Measurements from ENCODE around the gene UBIAD1.
"Not testable (repeated sequence)": the region's sequence is repeated elsewhere in the genome, so short reads cannot be mapped to it uniquely, and the experiment has no call there.

The UBIAD1 gene

DNA sequence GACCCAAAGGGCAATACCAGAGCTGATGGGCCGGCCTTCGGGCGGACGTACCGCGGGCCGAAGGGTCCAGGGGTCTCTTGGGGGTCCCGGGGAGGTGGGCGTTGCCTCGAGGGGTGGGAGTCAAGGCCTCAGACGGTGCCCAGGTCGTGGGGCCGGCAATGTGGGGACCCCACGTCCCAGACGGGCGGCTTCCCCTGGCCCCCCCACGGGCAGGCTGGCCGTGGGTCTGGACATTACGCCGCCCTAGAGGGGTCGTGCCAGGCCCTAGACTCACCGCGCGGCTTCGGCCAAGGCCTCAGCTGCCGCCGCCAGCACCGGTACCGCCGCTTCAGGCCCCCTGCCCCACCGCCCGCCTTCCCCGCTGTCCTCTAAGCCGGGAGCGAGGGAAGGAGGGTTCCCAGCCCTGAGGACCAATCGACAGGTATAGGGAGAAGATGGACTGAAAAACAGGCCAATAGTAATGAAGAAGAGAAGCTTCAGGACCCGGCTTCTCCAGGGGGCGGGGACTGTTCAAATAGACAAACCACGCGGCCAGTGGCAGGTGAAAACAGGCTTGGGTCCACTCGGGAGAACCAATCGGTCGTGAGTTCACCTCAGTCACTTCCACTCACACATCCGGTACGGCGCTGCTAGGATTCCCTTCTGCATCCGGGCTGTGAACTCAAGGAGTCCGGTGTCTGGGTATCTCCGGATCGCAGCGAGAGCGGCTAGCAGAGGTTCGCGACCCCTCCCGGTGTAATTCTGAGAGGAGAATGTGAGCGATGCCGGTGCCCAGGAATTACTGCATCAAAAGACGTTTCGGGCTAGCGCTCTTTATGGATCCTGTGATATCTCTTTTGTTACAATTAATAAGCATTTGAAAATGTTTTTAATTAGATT, 10.6 kb upstream of the UBIAD1 start, which contains the start of gene MTOR:
Gene MTOR, minus strand, starts transcription at position 381 of the 879 bp plus-strand sequence. CDS start 3,142 bp downstream, outside the sequence.
- DNase-seq (ENCODE audit: low spot score in 2 of 2), result peak; percentile 99 to 100
- Histone ChIP-seq H3K9me3 (no peaks in the 10 kb centered on the region), H3K27me3 (ENCODE audit: low read depth) (no peaks in the 10 kb centered on the region), H3K4me3 (peak within 1 kb of the TSS; percentile 94), H3K36me3 (replicated peaks) (peaks cover 21% of the 10 kb centered on the region), H3K4me1 (peaks cover 4% of the 10 kb centered on the region)
- in situ Hi-C loops (cut with MboI; ENCODE audit: low sequenced_read_pairs), result no loop called here

DNA sequence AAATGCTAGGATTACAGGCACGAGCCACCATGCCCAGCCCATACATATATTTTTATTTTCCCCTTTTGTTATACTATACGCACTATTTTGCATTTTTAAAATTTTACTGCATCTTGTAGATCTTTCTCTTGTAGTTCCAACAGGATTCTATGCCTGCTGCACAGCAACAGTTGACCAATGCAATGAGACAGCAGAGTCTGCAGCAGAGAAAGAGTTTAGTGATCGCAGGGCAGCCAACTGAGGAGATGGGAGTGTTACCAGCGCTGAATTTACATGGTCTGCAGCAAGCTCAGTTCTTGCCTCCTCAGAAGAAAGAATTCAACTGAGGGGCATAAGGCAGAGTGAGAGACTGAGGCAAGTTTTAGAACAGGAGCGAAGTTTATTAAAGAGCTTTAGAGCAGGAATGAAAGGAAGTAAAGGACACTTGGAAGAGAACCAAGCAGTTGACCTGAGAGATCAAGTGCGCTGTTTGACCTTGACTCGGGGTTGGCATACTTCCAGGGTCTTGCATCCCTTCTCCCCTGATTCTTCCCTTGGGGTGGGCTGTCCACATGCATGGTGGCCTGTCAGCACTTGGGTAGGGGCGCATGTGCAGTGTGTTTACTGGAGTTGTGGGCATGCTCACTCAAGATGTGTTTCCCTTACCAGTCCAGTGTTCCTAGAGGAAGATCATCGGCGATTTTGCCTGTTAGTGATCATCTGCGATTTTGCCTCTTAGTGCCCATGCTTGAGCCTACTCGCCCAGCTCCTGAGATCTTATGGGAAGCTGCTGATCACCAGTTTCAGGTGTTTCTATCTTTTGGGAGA, 6.5 kb upstream of the UBIAD1 start:
- DNase-seq (ENCODE audit: low spot score in 2 of 2), result no peak
- in situ Hi-C loops (cut with MboI; ENCODE audit: low sequenced_read_pairs), result no loop called here
- peaks cover 2% of the 10 kb centered on the region for H3K4me1 ChIP-seq
- H3K4me3 ChIP-seq, result no peak overlapping the region
- no peaks in the 10 kb centered on the region for H3K9me3 ChIP-seq
- H3K36me3 ChIP-seq (replicated peaks), result no peaks in the 10 kb centered on the region
- no peaks in the 10 kb centered on the region for H3K27me3 ChIP-seq (ENCODE audit: low read depth)

DNA sequence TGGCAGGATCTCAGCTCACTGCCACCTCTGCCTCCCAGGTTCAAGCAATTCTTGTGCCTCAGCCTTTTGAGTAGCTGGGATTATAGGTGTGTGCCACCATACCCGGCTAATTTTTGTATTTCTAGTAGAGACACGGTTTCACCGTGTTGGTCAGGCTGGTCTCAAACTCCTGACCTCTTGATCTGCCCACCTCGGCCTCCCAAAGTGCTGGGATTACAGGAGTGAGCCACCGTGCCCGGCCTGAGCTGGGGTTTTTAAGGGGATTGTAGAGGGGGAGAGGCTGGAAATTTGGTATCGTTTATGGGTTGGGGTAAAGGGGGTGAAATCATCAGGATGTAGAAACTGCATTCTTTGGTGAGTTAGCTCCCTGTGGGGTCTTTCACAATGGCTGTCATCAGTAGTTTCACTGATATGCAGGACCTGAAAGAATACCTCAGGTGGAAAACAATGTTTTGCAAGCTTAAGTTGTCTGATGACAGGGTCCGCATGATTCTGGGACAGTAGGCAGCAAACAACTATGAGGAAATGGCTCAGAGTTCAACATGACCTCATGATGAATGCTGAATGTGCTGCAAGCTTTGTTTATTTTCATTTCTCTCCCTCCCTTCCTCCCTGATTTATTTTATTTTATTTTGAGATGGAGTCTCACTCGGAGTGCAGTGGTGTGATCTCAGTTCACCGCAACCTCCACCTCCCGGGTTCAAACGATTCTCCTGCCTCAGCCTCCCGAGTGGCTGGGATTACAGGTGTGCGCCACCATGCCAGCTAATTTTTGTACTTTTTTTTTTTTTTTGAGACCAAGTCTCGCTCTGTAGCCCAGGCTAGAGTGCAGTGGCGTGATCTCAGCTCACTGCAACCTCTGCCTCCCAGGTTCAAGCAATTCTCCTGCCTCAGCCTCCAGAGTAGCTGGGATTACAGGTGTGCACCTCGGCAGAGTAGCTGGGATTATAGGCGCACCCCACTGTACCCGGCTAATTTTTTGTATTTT, 5.4 kb upstream of the UBIAD1 start:
- H3K4me1 ChIP-seq; in situ Hi-C loops (cut with MboI; ENCODE audit: low sequenced_read_pairs); H3K9me3 ChIP-seq; DNase-seq (ENCODE audit: low spot score in 2 of 2); H3K4me3 ChIP-seq; H3K36me3 ChIP-seq (replicated peaks); H3K27me3 ChIP-seq (ENCODE audit: low read depth): not testable (repeated sequence)

DNA sequence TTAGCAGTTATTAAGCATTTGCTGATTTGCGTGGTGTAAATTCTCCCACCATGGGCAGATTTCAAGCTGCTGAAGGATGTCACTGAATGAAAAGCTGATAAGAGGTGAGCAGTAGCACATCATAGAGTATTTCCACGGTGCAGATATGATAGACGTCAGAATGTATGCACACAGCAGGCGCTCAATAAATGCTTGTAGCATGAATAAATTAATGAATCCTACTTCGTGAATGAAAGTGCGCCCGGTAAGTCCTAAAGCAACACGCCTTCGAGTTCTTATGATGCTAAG, 510 bp upstream of the UBIAD1 start:
- in situ Hi-C loops (cut with MboI; ENCODE audit: low sequenced_read_pairs), result no loop called here
- Histone ChIP-seq H3K9me3 (no peaks in the 10 kb centered on the region), H3K27me3 (ENCODE audit: low read depth) (no peaks in the 10 kb centered on the region), H3K4me1 (peaks cover 10% of the 10 kb centered on the region), H3K4me3 (no peak overlapping the region), H3K36me3 (replicated peaks) (peaks cover 10% of the 10 kb centered on the region)
- DNase-seq (ENCODE audit: low spot score in 2 of 2), result no peak

DNA sequence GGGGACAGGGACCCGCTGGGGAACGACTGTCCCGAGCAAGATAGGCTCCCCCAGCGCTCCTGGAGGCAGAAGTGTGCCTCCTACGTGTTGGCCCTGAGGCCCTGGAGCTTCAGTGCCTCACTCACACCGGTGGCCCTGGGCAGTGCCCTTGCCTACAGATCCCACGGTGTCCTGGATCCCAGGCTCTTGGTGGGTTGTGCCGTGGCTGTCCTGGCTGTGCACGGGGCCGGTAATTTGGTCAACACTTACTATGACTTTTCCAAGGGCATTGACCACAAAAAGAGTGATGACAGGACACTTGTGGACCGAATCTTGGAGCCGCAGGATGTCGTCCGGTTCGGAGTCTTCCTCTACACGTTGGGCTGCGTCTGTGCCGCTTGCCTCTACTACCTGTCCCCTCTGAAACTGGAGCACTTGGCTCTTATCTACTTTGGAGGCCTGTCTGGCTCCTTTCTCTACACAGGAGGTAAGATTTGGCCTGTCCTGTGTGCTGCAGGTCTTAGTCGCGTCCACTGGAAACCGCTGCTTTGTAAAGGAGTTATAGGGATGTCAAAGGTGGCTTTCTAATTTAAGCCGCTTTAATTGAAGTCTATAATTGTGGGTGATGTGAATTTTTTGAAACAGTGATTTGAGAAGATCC, 717 bp downstream of the UBIAD1 start:
- peak in 1 of 2 experiments; percentile 14 for DNase-seq (ENCODE audit: low spot score in 2 of 2)
- Histone ChIP-seq H3K9me3 (no peaks in the 10 kb centered on the region), H3K36me3 (replicated peaks) (peaks cover 23% of the 10 kb centered on the region), H3K27me3 (ENCODE audit: low read depth) (no peaks in the 10 kb centered on the region), H3K4me1 (peaks cover 10% of the 10 kb centered on the region), H3K4me3 (peak overlapping the region; percentile 97)
- in situ Hi-C loops (cut with MboI; ENCODE audit: low sequenced_read_pairs), result no loop called here

DNA sequence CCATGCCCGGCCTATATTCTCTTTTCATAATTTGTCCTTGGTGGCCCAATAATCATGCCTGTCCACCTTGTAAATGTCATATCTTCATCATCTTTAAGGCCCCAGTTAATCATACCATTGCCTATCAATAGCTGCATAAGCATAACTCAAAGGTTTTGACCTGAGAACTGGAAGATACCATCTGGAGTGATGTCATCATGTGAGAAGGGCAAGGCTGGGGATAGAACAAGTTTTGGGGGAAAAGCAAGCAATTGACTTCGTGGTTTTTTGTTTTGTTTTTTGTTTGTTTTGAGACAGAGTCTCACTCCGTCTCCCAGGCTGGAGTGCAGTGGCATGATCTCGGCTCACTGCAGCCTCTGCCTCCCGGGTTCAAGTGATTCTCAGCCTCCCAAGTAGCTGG, 6.2 kb downstream of the UBIAD1 start:
- no peaks in the 10 kb centered on the region for H3K9me3 ChIP-seq
- in situ Hi-C loops (cut with MboI; ENCODE audit: low sequenced_read_pairs), result no loop called here
- no peak for DNase-seq (ENCODE audit: low spot score in 2 of 2)
- H3K36me3 ChIP-seq (replicated peaks), result peaks cover 33% of the 10 kb centered on the region
- H3K27me3 ChIP-seq (ENCODE audit: low read depth), result no peaks in the 10 kb centered on the region
- peaks cover 10% of the 10 kb centered on the region for H3K4me1 ChIP-seq
- no peak overlapping the region for H3K4me3 ChIP-seq

DNA sequence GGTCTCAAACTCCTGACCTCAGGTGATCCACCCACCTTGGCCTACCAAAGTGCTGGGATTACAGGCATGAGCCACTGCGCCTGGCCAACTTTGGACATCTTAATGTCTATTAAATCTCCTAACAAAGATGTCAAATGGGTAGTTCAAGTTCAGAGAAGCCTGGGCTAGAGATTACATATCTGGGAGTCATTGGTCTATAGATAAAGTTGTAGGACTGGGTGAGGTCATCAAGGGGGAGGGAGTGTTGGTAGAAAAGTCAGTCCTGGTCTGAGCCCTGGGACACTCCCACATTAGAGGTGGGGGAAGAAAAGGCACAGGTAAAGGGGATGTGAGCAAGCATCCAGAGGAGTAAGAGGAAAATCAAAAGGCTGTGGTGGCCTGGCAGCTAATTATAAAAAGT, 6.6 kb downstream of the UBIAD1 start:
- in situ Hi-C loops (cut with MboI; ENCODE audit: low sequenced_read_pairs), result no loop called here
- H3K27me3 ChIP-seq (ENCODE audit: low read depth), result no peaks in the 10 kb centered on the region
- H3K36me3 ChIP-seq (replicated peaks), result peaks cover 33% of the 10 kb centered on the region
- no peak overlapping the region for H3K4me3 ChIP-seq
- H3K9me3 ChIP-seq, result no peaks in the 10 kb centered on the region
- peaks cover 10% of the 10 kb centered on the region for H3K4me1 ChIP-seq
- no peak for DNase-seq (ENCODE audit: low spot score in 2 of 2)

DNA sequence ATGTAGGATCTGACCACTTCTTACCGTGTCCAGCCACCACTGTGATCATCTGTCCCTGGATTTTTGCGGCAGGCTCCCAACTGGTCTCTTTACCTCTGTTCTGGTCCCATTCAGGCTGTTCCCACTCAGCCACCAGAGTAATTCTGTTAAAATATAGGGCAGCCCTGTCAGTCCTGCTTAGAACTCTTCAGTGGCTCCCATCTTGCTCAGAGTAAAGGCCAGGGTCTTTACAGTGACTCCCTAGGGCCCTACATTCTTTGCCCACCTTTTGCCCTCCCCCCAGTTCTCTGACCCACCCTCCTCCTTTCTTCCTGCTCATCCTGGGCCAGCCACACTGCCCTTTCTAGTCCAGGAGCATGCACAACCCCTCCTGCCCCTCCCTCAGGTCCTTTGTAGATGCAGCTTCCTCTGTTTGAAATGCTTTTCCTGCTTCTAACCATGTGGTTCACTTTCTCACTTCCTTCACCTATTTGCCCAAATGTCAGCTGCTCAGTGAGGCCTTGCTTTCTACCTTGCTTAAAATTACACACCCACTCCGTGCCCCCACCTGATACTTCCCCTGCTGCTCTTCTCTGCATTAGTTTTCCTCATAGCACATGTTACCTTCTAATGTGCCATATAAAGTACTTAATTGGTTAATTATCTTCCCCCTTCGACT, 7.8 kb downstream of the UBIAD1 start:
- H3K9me3 ChIP-seq, result no peaks in the 10 kb centered on the region
- H3K4me3 ChIP-seq, result no peak overlapping the region
- no peak for DNase-seq (ENCODE audit: low spot score in 2 of 2)
- peaks cover 24% of the 10 kb centered on the region for H3K36me3 ChIP-seq (replicated peaks)
- in situ Hi-C loops (cut with MboI; ENCODE audit: low sequenced_read_pairs), result no loop called here
- no peaks in the 10 kb centered on the region for H3K27me3 ChIP-seq (ENCODE audit: low read depth)
- peaks cover under 1% of the 10 kb centered on the region; the same call in 1 of the 2 replicates for H3K4me1 ChIP-seq

DNA sequence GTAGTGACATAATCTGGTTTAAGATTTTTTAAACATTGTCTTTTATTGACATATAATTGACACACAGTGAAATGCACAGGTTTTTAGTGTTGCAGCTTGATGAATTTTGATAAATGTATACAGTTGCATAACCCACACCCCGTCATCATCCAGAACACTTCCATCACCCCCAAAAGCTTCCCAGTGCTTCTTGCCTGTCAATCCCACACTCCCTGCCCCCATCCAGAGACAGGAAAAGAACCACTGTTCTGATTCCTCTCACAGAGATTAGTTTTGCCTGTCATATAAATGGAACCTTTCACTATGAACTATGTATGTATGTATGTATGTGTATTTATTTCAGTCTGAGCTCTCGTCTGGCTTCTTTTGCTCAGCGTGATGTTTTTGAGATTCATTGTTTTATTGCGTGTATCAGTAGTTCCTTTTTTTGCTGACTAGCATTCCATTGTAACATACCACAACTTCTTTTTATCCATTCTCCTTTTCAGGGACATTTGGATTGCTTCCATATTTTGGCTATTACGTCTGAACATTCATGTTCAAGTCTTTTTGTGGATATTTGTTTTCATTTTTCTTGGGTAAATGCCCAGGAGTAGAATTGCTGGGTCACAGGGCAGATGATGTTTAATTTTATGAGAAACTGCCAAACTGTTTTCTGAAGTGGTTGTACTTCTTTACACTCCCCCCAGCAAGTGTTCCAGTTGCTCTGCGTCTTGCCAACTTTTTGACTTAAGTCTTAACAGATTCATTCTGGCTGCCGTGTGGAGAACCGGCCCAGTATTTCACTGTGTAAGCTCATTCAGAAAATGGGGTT, 8.7 kb downstream of the UBIAD1 start:
- H3K4me1 ChIP-seq, result no peaks in the 10 kb centered on the region
- no peaks in the 10 kb centered on the region for H3K9me3 ChIP-seq
- H3K36me3 ChIP-seq (replicated peaks), result peaks cover 24% of the 10 kb centered on the region
- no peak for DNase-seq (ENCODE audit: low spot score in 2 of 2)
- H3K27me3 ChIP-seq (ENCODE audit: low read depth), result no peaks in the 10 kb centered on the region
- no peak overlapping the region for H3K4me3 ChIP-seq
- in situ Hi-C loops (cut with MboI; ENCODE audit: low sequenced_read_pairs), result no loop called here

DNA sequence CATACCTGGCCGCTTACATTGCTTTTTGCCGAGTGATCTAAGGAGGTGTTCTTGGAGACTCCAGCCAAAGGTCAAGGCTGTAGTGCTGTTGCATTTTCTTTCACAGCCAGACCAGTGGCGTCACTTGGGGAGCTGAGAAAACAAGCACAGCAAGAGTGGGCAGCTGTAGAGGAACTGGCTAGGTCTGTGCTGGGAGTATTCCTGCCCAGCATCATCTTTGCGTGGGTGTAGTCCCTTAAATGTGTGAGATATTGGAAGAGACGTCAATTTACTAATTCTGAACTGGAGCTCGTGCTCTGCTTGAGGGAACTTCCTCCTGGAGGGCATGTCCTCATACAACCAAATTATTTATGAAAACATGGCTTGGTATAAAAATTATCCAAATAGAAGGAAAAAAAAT, 10.2 kb downstream of the UBIAD1 start:
- peaks cover 16% of the 10 kb centered on the region for H3K36me3 ChIP-seq (replicated peaks)
- in situ Hi-C loops (cut with MboI; ENCODE audit: low sequenced_read_pairs), result no loop called here
- H3K4me1 ChIP-seq, result no peaks in the 10 kb centered on the region
- H3K4me3 ChIP-seq, result no peak overlapping the region
- no peaks in the 10 kb centered on the region for H3K9me3 ChIP-seq
- H3K27me3 ChIP-seq (ENCODE audit: low read depth), result no peaks in the 10 kb centered on the region
- DNase-seq (ENCODE audit: low spot score in 2 of 2), result no peak

DNA sequence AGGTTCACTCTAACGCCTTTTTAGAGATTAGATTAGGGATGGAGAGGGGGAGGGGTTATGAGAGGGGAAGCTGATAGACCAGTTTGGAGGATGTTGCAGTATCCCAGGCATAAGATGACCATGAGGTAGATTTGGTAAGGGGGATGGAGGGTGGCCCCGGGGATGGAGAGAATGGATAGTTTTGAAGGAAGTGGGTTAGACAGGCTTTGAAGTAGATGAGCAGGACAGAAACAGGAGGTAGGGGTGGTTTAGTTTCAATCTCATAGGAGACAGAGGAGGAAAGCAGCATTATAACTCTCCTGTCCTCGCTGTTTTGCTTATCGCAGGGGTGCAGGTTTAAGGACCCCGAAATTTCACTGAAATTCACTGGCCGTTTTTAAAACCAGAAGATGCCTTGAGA, 11.8 kb downstream of the UBIAD1 start:
- in situ Hi-C loops (cut with MboI; ENCODE audit: low sequenced_read_pairs), result no loop called here
- Histone ChIP-seq H3K36me3 (replicated peaks) (peaks cover 7% of the 10 kb centered on the region), H3K4me3 (no peak overlapping the region), H3K9me3 (no peaks in the 10 kb centered on the region), H3K27me3 (ENCODE audit: low read depth) (no peaks in the 10 kb centered on the region), H3K4me1 (no peaks in the 10 kb centered on the region)
- no peak for DNase-seq (ENCODE audit: low spot score in 2 of 2)

Measured in HAP-1 (cell line).